ENCODE results near the gene DELE1. TPM values are rescaled to one million over a fixed set of nuclear protein-coding genes. Genes with fewer than 3 reads are reported as not detected.

Gene DELE1
- total RNA-seq, 1 experiment from 2014 or later, result 81.5 TPM

DNA sequence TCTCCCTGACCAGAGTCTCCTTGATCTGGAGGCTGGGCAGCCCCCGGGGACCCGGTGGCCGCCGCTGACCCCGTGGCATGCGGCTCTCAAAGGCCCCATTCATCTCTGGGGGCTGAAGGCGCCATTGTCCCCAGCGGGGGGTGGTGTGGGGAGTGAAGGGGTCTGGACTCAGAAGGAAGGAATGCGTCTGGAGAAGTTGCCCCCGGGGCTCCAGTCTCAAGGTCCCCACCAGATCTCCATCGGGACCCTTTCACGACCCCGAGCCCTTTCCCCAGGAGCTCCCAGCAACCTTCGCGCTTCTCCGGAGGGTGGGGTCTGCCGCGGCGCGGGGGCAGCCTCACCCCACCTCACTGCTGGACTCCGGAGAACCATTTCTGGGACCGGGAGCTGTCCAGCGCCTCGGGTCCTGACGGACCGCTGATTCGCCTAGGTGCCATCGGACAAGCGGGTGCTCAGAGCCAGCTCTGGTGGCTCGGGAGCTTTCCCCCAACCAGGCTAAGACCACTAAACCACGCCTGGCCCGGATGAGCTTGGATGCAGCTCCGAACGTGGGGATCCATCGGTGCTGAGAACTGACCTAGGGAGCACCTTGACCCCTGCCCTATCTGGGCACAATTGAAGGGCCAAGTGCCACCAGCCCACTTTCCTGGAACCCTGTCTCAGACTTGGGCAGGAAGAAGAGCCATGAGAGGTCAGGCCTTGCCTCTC lies 40.3 kb upstream of the DELE1 start (continued):
- TF ChIP-seq, protein P1, sequence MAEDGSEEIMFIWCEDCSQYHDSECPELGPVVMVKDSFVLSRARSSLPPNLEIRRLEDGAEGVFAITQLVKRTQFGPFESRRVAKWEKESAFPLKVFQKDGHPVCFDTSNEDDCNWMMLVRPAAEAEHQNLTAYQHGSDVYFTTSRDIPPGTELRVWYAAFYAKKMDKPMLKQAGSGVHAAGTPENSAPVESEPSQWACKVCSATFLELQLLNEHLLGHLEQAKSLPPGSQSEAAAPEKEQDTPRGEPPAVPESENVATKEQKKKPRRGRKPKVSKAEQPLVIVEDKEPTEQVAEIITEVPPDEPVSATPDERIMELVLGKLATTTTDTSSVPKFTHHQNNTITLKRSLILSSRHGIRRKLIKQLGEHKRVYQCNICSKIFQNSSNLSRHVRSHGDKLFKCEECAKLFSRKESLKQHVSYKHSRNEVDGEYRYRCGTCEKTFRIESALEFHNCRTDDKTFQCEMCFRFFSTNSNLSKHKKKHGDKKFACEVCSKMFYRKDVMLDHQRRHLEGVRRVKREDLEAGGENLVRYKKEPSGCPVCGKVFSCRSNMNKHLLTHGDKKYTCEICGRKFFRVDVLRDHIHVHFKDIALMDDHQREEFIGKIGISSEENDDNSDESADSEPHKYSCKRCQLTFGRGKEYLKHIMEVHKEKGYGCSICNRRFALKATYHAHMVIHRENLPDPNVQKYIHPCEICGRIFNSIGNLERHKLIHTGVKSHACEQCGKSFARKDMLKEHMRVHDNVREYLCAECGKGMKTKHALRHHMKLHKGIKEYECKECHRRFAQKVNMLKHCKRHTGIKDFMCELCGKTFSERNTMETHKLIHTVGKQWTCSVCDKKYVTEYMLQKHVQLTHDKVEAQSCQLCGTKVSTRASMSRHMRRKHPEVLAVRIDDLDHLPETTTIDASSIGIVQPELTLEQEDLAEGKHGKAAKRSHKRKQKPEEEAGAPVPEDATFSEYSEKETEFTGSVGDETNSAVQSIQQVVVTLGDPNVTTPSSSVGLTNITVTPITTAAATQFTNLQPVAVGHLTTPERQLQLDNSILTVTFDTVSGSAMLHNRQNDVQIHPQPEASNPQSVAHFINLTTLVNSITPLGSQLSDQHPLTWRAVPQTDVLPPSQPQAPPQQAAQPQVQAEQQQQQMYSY (CRISPR knock-in tag; IDR thresholded peaks at IDR 0.05), result no peak
- TF ChIP-seq OVOL2 (CRISPR knock-in tag; IDR thresholded peaks at IDR 0.05; ENCODE audit: borderline replicate concordance), result no peak
- no peak for TF ChIP-seq NR3C1 (CRISPR knock-in tag; conservative IDR thresholded peaks at IDR 0.05; ENCODE audit: low read depth)
- no peak for TF ChIP-seq RORB (CRISPR knock-in tag; IDR thresholded peaks at IDR 0.05)
- TF ChIP-seq, protein P2, sequence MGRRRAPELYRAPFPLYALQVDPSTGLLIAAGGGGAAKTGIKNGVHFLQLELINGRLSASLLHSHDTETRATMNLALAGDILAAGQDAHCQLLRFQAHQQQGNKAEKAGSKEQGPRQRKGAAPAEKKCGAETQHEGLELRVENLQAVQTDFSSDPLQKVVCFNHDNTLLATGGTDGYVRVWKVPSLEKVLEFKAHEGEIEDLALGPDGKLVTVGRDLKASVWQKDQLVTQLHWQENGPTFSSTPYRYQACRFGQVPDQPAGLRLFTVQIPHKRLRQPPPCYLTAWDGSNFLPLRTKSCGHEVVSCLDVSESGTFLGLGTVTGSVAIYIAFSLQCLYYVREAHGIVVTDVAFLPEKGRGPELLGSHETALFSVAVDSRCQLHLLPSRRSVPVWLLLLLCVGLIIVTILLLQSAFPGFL (CRISPR knock-in tag; IDR thresholded peaks at IDR 0.05; ENCODE audit: borderline replicate concordance), result no peak
- TF ChIP-seq ESRRA (CRISPR knock-in tag; IDR thresholded peaks at IDR 0.05; ENCODE audit: borderline replicate concordance), result 0 out of 2 replicates have a peak, but pooled peaks have one; percentile 41
- TF ChIP-seq, protein P3, sequence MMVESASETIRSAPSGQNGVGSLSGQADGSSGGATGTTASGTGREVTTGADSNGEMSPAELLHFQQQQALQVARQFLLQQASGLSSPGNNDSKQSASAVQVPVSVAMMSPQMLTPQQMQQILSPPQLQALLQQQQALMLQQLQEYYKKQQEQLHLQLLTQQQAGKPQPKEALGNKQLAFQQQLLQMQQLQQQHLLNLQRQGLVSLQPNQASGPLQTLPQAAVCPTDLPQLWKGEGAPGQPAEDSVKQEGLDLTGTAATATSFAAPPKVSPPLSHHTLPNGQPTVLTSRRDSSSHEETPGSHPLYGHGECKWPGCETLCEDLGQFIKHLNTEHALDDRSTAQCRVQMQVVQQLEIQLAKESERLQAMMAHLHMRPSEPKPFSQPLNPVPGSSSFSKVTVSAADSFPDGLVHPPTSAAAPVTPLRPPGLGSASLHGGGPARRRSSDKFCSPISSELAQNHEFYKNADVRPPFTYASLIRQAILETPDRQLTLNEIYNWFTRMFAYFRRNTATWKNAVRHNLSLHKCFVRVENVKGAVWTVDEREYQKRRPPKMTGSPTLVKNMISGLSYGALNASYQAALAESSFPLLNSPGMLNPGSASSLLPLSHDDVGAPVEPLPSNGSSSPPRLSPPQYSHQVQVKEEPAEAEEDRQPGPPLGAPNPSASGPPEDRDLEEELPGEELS (CRISPR knock-in tag; IDR thresholded peaks at IDR 0.05), result peak; percentile 83; the same call in 1 of the 2 replicates
- TF ChIP-seq, protein P4, sequence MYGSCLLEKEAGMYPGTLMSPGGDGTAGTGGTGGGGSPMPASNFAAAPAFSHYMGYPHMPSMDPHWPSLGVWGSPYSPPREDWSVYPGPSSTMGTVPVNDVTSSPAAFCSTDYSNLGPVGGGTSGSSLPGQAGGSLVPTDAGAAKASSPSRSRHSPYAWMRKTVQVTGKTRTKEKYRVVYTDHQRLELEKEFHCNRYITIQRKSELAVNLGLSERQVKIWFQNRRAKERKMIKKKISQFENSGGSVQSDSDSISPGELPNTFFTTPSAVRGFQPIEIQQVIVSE (CRISPR knock-in tag; IDR thresholded peaks at IDR 0.05; ENCODE audit: borderline replicate concordance), result no peak
- TF ChIP-seq, protein P5, sequence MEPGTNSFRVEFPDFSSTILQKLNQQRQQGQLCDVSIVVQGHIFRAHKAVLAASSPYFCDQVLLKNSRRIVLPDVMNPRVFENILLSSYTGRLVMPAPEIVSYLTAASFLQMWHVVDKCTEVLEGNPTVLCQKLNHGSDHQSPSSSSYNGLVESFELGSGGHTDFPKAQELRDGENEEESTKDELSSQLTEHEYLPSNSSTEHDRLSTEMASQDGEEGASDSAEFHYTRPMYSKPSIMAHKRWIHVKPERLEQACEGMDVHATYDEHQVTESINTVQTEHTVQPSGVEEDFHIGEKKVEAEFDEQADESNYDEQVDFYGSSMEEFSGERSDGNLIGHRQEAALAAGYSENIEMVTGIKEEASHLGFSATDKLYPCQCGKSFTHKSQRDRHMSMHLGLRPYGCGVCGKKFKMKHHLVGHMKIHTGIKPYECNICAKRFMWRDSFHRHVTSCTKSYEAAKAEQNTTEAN (CRISPR knock-in tag; IDR thresholded peaks at IDR 0.05), result no peak
- TF ChIP-seq, protein P6, sequence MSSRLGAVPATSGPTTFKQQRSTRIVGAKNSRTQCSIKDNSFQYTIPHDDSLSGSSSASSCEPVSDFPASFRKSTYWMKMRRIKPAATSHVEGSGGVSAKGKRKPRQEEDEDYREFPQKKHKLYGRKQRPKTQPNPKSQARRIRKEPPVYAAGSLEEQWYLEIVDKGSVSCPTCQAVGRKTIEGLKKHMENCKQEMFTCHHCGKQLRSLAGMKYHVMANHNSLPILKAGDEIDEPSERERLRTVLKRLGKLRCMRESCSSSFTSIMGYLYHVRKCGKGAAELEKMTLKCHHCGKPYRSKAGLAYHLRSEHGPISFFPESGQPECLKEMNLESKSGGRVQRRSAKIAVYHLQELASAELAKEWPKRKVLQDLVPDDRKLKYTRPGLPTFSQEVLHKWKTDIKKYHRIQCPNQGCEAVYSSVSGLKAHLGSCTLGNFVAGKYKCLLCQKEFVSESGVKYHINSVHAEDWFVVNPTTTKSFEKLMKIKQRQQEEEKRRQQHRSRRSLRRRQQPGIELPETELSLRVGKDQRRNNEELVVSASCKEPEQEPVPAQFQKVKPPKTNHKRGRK (CRISPR knock-in tag; IDR thresholded peaks at IDR 0.05; ENCODE audit: borderline replicate concordance), result no peak
- TF ChIP-seq, protein P7, sequence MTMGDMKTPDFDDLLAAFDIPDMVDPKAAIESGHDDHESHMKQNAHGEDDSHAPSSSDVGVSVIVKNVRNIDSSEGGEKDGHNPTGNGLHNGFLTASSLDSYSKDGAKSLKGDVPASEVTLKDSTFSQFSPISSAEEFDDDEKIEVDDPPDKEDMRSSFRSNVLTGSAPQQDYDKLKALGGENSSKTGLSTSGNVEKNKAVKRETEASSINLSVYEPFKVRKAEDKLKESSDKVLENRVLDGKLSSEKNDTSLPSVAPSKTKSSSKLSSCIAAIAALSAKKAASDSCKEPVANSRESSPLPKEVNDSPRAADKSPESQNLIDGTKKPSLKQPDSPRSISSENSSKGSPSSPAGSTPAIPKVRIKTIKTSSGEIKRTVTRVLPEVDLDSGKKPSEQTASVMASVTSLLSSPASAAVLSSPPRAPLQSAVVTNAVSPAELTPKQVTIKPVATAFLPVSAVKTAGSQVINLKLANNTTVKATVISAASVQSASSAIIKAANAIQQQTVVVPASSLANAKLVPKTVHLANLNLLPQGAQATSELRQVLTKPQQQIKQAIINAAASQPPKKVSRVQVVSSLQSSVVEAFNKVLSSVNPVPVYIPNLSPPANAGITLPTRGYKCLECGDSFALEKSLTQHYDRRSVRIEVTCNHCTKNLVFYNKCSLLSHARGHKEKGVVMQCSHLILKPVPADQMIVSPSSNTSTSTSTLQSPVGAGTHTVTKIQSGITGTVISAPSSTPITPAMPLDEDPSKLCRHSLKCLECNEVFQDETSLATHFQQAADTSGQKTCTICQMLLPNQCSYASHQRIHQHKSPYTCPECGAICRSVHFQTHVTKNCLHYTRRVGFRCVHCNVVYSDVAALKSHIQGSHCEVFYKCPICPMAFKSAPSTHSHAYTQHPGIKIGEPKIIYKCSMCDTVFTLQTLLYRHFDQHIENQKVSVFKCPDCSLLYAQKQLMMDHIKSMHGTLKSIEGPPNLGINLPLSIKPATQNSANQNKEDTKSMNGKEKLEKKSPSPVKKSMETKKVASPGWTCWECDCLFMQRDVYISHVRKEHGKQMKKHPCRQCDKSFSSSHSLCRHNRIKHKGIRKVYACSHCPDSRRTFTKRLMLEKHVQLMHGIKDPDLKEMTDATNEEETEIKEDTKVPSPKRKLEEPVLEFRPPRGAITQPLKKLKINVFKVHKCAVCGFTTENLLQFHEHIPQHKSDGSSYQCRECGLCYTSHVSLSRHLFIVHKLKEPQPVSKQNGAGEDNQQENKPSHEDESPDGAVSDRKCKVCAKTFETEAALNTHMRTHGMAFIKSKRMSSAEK (CRISPR knock-in tag; IDR thresholded peaks at IDR 0.05; ENCODE audit: borderline replicate concordance), result no peak
- TF ChIP-seq, protein P8, sequence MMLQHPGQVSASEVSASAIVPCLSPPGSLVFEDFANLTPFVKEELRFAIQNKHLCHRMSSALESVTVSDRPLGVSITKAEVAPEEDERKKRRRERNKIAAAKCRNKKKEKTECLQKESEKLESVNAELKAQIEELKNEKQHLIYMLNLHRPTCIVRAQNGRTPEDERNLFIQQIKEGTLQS (CRISPR knock-in tag; conservative IDR thresholded peaks at IDR 0.05), result no peak
- 0 out of 2 replicates have a peak, but pooled peaks have one; percentile 50 for TF ChIP-seq RELA (CRISPR knock-in tag; IDR thresholded peaks at IDR 0.05; ENCODE audit: borderline replicate concordance)
- TF ChIP-seq, protein P9, sequence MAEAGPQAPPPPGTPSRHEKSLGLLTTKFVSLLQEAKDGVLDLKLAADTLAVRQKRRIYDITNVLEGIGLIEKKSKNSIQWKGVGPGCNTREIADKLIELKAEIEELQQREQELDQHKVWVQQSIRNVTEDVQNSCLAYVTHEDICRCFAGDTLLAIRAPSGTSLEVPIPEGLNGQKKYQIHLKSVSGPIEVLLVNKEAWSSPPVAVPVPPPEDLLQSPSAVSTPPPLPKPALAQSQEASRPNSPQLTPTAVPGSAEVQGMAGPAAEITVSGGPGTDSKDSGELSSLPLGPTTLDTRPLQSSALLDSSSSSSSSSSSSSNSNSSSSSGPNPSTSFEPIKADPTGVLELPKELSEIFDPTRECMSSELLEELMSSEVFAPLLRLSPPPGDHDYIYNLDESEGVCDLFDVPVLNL (CRISPR knock-in tag; IDR thresholded peaks at IDR 0.05; ENCODE audit: borderline replicate concordance, low read depth), result no peak
- TF ChIP-seq, protein P10, sequence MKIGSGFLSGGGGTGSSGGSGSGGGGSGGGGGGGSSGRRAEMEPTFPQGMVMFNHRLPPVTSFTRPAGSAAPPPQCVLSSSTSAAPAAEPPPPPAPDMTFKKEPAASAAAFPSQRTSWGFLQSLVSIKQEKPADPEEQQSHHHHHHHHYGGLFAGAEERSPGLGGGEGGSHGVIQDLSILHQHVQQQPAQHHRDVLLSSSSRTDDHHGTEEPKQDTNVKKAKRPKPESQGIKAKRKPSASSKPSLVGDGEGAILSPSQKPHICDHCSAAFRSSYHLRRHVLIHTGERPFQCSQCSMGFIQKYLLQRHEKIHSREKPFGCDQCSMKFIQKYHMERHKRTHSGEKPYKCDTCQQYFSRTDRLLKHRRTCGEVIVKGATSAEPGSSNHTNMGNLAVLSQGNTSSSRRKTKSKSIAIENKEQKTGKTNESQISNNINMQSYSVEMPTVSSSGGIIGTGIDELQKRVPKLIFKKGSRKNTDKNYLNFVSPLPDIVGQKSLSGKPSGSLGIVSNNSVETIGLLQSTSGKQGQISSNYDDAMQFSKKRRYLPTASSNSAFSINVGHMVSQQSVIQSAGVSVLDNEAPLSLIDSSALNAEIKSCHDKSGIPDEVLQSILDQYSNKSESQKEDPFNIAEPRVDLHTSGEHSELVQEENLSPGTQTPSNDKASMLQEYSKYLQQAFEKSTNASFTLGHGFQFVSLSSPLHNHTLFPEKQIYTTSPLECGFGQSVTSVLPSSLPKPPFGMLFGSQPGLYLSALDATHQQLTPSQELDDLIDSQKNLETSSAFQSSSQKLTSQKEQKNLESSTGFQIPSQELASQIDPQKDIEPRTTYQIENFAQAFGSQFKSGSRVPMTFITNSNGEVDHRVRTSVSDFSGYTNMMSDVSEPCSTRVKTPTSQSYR (CRISPR knock-in tag; IDR thresholded peaks at IDR 0.05), result peak; percentile 63; the same call in 1 of the 2 replicates
- TF ChIP-seq IRF2 (CRISPR knock-in tag; IDR thresholded peaks at IDR 0.05; ENCODE audit: borderline replicate concordance, low read depth), result no peak
